H9 (cell line): ENCODE measurements around the gene RTF2. TPM values are rescaled to one million over a fixed set of nuclear protein-coding genes. Genes with fewer than 3 reads are reported as not detected.

Source experiments
- DNase-seq: peaks from one replicate; pipeline ENCODE4 v3.0.0-alpha.2; 2017
- H2AFZ ChIP-seq: one replicate; pipeline ENCODE4 v1.6.1; 2013; ENCODE audit warnings: mild to moderate bottlenecking, low read length, control low read depth, moderate library complexity
- H2AK5ac ChIP-seq: 2 replicates; pipeline ENCODE4 v1.6.1; 2013; ENCODE audit warnings: low read length, control low read depth, mixed read lengths; ENCODE audit not compliant: insufficient read length
- H2BK120ac ChIP-seq: one replicate; pipeline ENCODE4 v1.6.1; 2013; ENCODE audit warnings: low read depth, mild to moderate bottlenecking, low read length, control low read depth, inconsistent platforms; ENCODE audit not compliant: poor library complexity, severe bottlenecking
- H2BK12ac ChIP-seq: 2 replicates; pipeline ENCODE4 v1.6.1; 2013; ENCODE audit warnings: low read length, control low read depth, mixed read lengths, low read depth; ENCODE audit not compliant: insufficient read length
- H2BK15ac ChIP-seq: 2 replicates; pipeline ENCODE4 v1.6.1; 2013; ENCODE audit warnings: low read depth, low read length, control low read depth
- H2BK20ac ChIP-seq: one replicate; pipeline ENCODE4 v1.6.1; 2013; ENCODE audit warnings: low read depth, mild to moderate bottlenecking, low read length, control low read depth, inconsistent platforms; ENCODE audit not compliant: poor library complexity, severe bottlenecking
- H2BK5ac ChIP-seq: 2 replicates; pipeline ENCODE4 v1.6.1; 2013; ENCODE audit warnings: low read length, control low read depth, mixed read lengths; ENCODE audit not compliant: insufficient read length
- H3K14ac ChIP-seq: 2 replicates; pipeline ENCODE4 v1.6.1; 2013; ENCODE audit warnings: low read length, control low read depth; ENCODE audit not compliant: insufficient read depth
- H3K18ac ChIP-seq: 2 replicates; pipeline ENCODE4 v1.6.1; 2013; ENCODE audit warnings: low read depth, mild to moderate bottlenecking, mixed read lengths, low read length, control low read depth; ENCODE audit not compliant: insufficient read length
- H3K23ac ChIP-seq: 2 replicates; pipeline ENCODE4 v1.6.1; 2013; ENCODE audit warnings: low read length, control low read depth, mixed read lengths, low read depth; ENCODE audit not compliant: insufficient read length
- H3K23me2 ChIP-seq: 2 replicates; pipeline ENCODE4 v1.6.1; 2013; ENCODE audit warnings: low read depth, mild to moderate bottlenecking, mixed read lengths, low read length, control low read depth; ENCODE audit not compliant: insufficient read length, poor library complexity, severe bottlenecking
- H3K27ac ChIP-seq: 2 replicates; pipeline ENCODE4 v1.5.1; 2013; ENCODE audit warnings: low read length, control low read depth, mixed read lengths, low read depth; ENCODE audit not compliant: insufficient read length
- H3K27me3 ChIP-seq: 2 replicates; pipeline ENCODE4 v1.6.1; 2013; ENCODE audit warnings: low read length, control low read depth, inconsistent platforms; ENCODE audit not compliant: insufficient read depth
- H3K4ac ChIP-seq: 2 replicates; pipeline ENCODE4 v1.6.1; 2013; ENCODE audit warnings: low read depth, mild to moderate bottlenecking, control low read depth, inconsistent platforms, low read length, moderate library complexity
- H3K4me1 ChIP-seq: 2 replicates; pipeline ENCODE4 v1.6.1; 2013; ENCODE audit warnings: low read length, control low read depth, inconsistent platforms; ENCODE audit not compliant: insufficient read depth
- H3K4me2 ChIP-seq: 2 replicates; pipeline ENCODE4 v1.6.1; 2013; ENCODE audit warnings: low read length, control low read depth, mixed read lengths; ENCODE audit not compliant: insufficient read length, insufficient read depth
- H3K56ac ChIP-seq: 2 replicates; pipeline ENCODE4 v1.6.1; 2013; ENCODE audit warnings: low read depth, mild to moderate bottlenecking, mixed read lengths, low read length, control low read depth; ENCODE audit not compliant: insufficient read length
- H3K79me1 ChIP-seq: 2 replicates; pipeline ENCODE4 v1.6.1; 2013; ENCODE audit warnings: low read depth, mild to moderate bottlenecking, moderate library complexity, low read length, control low read depth, inconsistent platforms; ENCODE audit not compliant: insufficient read depth, poor library complexity, severe bottlenecking
- H3K79me2 ChIP-seq: 2 replicates; pipeline ENCODE4 v1.6.1; 2013; ENCODE audit warnings: low read length, control low read depth, inconsistent platforms; ENCODE audit not compliant: insufficient read depth
- H3K9ac ChIP-seq: 2 replicates; pipeline ENCODE4 v1.6.1; 2013; ENCODE audit warnings: low read length, control low read depth, mixed read lengths; ENCODE audit not compliant: insufficient read length; ENCODE audit errors: extremely low read depth
- H3K9me3 ChIP-seq: one replicate; pipeline ENCODE4 v1.6.1; 2013; ENCODE audit warnings: low read depth, low read length, inconsistent platforms; ENCODE audit not compliant: control insufficient read depth
- H3T11ph ChIP-seq: one replicate; pipeline ENCODE4 v1.6.1; 2013; ENCODE audit warnings: mild to moderate bottlenecking, low read length, control low read depth, inconsistent platforms
- H4K20me1 ChIP-seq: one replicate; pipeline ENCODE4 v1.6.1; 2013; ENCODE audit not compliant: control insufficient read depth, insufficient read length, insufficient read depth
- H4K5ac ChIP-seq: 2 replicates; pipeline ENCODE4 v1.6.1; 2013; ENCODE audit warnings: low read depth, mild to moderate bottlenecking, mixed read lengths, low read length, control low read depth; ENCODE audit not compliant: insufficient read length
- H4K8ac ChIP-seq: replicated peaks from 2 replicates; pipeline ENCODE4 v1.6.1; 2013; ENCODE audit warnings: low read length, control low read depth, mixed read lengths, low read depth; ENCODE audit not compliant: insufficient read length
- H4K91ac ChIP-seq: 2 replicates; pipeline ENCODE4 v1.6.1; 2013; ENCODE audit warnings: low read depth, mild to moderate bottlenecking, moderate library complexity, mixed read lengths, low read length, control low read depth; ENCODE audit not compliant: insufficient read length
- H3K27ac Mint-ChIP-seq, 3 experiments: 2 replicates in 2 of 3; 3 replicates in 1 of 3; pipeline ENCODE4 v1.8.0; 2020 to 2021; ENCODE audit warnings: mixed read lengths in 3 of 3, mild to moderate bottlenecking in 1 of 3, moderate library complexity in 1 of 3
- H3K27me3 Mint-ChIP-seq: 2 replicates; pipeline ENCODE4 v1.8.0; 2021; ENCODE audit warnings: low read depth, mild to moderate bottlenecking, moderate library complexity, mixed read lengths
- H3K36me3 Mint-ChIP-seq, 3 experiments: 2 replicates in 2 of 3; 3 replicates in 1 of 3; pipeline ENCODE4 v1.8.0; 2020 to 2021; ENCODE audit warnings: low read depth in 3 of 3, mixed read lengths in 3 of 3; ENCODE audit not compliant: insufficient read depth in 1 of 3
- H3K4me1 Mint-ChIP-seq, 2 experiments: 2 replicates each; pipeline ENCODE4 v1.8.0; 2020; ENCODE audit warnings: mixed read lengths in 2 of 2
- H3K4me3 Mint-ChIP-seq, 2 experiments: 2 replicates in 1 of 2; 3 replicates in 1 of 2; pipeline ENCODE4 v1.8.0; 2020 to 2021; ENCODE audit warnings: mild to moderate bottlenecking in 2 of 2, mixed read lengths in 2 of 2, moderate library complexity in 1 of 2
- H3K9me3 Mint-ChIP-seq, 2 experiments: 2 replicates in 1 of 2; 3 replicates in 1 of 2; pipeline ENCODE4 v1.8.0; 2020; ENCODE audit warnings: mild to moderate bottlenecking in 2 of 2, mixed read lengths in 2 of 2, moderate library complexity in 1 of 2
- CTCF ChIP-seq: fragments of 200-600 bp; sonication (generic); conservative IDR thresholded peaks from 3 replicates; pipeline ENCODE4 v1.8.0; 2021; ENCODE audit warnings: antibody characterized with exemption, mild to moderate bottlenecking
- WGBS: extraction: QIAGEN DNeasy Blood & Tissue Kit; methylation state at CpG from one replicate; pipeline ENCODE4 v1.1.7; 2013; ENCODE audit warnings: missing lambda C conversion rate, low lambda C conversion rate, mixed read lengths; ENCODE audit not compliant: insufficient read length; ENCODE audit errors: extremely low coverage; 5-methylcytosine and 5-hydroxymethylcytosine counted together
- total RNA-seq: library from RNA; stranded (reverse); gene quantifications from 2 replicates; pipeline ENCODE4 v1.2.1, GENCODE V29; 2021

The RTF2 gene
- total RNA-seq, 1 experiment from 2014 or later: 62.6 TPM

DNA sequence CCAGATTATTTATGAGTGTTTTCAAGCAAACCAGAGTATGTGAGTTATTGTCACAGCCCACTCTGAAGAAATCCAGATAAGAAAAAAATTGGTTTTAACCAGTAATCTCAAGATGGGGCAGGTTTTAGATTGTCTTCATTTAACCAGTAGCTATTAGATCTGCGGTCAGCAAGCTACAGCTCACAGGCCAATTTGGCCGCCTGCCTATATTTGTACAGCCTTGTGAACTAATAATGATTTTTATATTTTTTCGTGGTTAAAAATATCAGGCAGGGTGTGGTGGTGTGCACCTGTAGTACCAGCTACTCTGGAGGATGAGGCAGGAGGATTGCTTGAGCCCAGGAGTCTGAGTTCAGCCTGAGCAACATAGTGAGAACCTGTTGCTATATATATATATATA, 69.6 kb downstream of the RTF2 start:
- Histone ChIP-seq H3K9ac (no peak overlapping the region), H4K5ac (no peak overlapping the region), H4K91ac (no peak overlapping the region), H3K56ac (no peak overlapping the region), H3K27me3 (no peaks in the 10 kb centered on the region), H3K79me1 (no peaks in the 10 kb centered on the region), H3K14ac (no peak overlapping the region), H2BK15ac (no peak overlapping the region), H3K79me2 (no peaks in the 10 kb centered on the region), H3K9me3 (no peaks in the 10 kb centered on the region), H2AK5ac (no peak overlapping the region), H4K20me1 (no peaks in the 10 kb centered on the region), H3K27ac (no peak overlapping the region), H2BK120ac (no peak overlapping the region), H3K23ac (no peak overlapping the region), H3K4me2 (no peak overlapping the region), H3K18ac (no peak overlapping the region), H2BK20ac (no peak overlapping the region), H2AFZ (no peak overlapping the region), H3K23me2 (no peaks in the 10 kb centered on the region), H2BK5ac (no peak overlapping the region), H3K4ac (no peak overlapping the region), H3T11ph (no peak overlapping the region), H4K8ac (no peak overlapping the region), H3K4me1 (no peaks in the 10 kb centered on the region), H2BK12ac (no peak overlapping the region)
- TF ChIP-seq CTCF: no peak
- H3K4me1 Mint-ChIP-seq: no peaks in the 10 kb centered on the region
- no peak overlapping the region for H3K27ac Mint-ChIP-seq
- no peaks in the 10 kb centered on the region for H3K9me3 Mint-ChIP-seq
- WGBS: no CpG with 5 or more reads among the region's 3 CpGs
- no peak overlapping the region for H3K4me3 Mint-ChIP-seq
- H3K27me3 Mint-ChIP-seq: no peaks in the 10 kb centered on the region
- no peaks in the 10 kb centered on the region for H3K36me3 Mint-ChIP-seq
- DNase-seq: no peak
